ENCODE results near the gene PRXL2B.

PRXL2B gene

DNA sequence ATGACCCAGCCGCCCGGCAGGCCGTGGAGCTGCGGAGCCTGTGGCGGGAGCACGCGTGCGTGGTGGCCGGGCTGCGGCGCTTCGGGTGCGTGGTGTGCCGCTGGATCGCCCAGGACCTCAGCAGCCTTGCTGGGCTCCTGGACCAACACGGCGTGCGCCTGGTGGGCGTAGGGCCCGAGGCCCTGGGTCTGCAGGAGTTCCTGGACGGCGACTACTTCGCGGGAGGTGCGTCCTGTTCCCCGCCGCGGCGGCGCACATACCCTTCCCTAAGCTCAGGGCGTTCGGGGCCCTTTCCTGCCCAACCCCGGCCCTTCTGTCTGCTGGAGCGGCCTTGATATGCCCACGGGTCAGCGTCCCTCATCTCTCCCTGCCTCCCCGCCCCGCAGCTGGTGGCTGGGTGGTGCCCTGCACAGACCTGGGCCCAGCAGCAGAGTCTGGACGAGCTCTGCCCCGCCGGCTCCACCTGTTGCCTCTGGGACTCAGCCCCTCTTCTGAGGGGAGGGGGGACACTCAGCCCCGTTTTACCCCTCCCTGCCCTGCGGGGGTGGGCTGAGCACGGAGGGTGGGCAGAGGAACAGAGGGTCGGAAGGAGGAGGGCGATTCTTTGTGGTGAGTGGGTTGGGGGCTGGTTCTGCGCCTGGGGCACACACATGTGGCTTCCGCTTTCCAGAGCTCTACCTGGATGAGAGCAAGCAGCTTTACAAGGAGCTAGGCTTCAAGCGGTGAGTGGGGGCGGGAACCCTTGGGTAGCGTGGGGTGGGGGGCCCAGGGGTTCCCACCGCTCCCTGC is 688 bp downstream of the PRXL2B start:
- no peak for DNase-seq

DNA sequence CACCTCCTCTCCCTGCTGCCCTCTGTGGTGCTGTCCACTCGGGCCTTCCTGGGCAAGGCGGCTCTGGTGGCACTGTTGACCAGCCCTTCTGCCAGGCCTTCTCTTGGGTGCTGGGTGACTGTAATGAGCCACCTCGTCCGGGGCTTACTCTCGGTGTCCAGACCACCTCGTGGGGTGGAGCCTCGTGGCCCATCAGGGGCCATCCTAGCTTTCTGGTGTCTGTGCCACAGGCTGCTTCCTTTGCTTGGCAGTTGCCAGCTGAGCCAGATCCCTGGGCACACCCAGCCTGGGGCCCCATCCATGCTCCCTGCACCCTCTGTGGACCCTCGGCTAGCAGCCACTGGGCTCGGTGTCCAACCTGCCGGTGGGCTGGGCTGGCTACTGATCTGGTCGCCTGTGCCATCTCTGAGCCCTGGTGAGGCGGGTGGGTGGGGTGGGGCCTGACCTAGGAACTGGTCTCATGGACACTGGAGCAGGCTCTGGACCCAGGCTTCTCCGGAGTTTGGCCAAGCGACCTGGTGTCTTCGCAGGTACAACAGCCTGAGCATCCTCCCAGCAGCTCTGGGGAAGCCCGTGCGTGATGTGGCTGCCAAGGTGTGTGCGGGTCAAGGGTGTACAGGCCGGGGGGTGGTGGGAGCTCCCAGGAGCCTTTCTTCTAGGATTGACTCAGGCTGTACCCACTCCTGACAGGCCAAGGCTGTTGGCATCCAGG is 1.4 kb downstream of the PRXL2B start:
- no peak for DNase-seq

DNA sequence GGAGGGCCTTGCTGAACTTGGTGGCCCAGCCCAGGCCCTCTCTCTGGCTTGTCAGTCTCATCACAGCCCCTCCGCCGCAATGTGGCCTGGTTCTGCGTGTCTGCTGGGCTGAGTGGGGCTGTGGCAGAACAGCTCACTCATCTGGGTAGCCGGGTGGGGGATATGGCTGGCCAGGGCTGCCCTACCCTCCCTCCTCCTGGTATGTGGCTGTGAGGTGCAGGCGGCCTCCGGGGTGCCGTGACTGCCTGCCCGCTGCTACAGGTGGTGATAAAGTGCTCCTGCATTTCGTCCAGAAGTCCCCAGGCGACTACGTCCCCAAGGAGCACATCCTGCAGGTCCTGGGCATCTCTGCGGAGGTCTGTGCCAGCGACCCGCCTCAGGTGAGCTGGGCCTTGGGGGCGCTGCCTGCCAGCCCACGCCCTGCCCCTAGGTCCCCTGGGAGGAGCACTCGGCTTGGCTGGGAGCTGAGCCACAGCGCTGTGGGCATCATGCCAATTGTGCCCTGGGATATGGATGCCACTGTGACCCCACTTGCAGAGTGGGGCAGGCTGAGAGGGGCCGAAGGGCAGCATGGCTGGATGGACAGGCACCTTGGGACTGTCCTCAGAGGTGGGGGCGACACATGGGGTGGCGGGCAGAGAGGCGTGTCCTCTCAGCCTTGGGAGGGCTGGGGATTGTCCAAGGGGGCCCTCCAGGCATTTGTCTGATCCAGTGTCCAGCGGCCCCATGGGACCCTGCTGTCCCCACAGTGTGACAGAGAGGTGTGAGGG is 2.3 kb downstream of the PRXL2B start:
- no peak for DNase-seq

GRCh38 chr1:2589431-2590232 is 3.1 kb downstream of the PRXL2B start:
- DNase-seq = no peak

GRCh38 chr1:2590233-2591141 is 3.9 kb downstream of the PRXL2B start:
- DNase-seq = no peak

DNA sequence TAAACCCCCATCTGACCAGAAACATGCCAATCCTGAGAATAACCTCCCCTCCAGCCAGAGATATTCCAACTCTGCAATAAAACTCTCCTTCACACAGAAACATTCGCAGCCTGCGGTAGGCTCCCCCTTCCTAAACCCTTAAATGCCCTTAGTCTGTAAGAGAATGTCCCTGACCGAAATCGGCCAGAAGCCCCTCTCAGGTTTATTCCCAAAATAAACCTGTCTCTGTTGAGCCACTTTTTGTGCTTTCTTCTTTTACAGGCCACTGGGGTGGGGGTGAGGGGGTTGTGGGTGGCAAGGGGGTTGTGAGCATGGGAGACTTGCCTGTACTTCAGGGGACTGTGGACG is 4.6 kb downstream of the PRXL2B start:
- DNase-seq = no peak

DNA sequence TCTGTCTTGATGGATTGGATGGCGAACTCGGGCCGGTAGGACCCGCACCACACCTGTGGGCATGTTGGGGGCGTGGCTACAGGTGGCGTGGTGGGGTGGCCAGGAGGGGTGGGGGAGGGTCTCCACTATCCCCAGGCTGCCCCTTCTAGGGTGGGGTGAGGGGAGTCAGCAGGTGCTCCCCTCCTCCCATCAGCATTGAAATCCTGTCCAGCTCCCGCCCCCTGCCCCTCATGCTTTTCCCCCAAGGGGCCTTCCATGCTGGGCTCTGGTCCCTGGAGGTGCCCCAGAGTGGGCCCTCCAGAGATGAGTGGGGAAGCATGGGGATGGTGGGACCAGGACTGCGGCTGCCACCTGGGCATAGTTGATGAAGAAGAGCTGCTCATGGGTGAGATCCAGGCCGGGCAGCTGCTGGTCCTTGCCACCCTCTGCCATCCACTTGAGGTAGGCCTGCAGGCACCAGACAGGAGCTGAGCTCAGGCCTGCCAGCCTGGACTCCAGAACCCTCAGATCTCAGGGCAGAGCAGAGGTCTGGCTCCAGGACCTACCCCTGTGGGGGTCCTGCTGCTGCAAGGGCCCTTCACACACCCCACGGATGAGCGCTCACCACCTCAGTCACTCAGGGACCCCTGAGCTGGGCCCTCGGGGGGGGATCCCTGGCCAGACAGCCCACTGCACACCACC is 5.1 kb downstream of the PRXL2B start:
- no peak for DNase-seq

GRCh38 chr1:2592672-2593071 is 6.1 kb downstream of the PRXL2B start:
- no peak for DNase-seq

DNA sequence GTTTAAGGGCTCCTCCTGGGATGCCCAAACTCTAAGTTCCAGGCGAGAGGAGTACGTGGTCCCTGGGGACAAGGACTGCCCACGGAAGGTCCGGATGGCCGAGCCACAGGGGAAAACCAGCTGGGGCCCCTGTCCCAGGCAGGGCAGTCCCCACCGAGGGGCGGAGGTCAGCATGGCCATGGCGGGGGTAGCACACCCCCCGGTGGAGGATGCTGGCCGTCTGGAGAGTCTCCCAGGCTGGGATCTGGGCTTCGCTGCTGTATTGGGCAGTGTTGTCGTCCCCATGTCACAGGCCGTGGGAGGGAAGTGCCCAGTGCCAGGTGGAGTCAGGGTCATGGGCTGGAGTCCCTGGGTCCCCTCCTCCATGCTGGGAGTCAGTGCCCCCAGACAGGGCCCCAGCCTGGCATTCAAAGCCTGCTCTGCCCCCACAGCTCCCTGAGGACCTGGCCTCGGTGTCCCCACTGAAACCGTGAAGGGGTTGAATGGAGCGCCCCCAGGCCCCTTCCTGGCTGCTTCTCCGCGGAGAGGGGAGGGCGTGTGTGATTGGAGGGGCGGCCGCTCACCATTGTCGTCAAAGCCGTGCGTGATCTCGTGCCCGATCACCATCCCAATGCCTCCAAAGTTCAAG is 6.8 kb downstream of the PRXL2B start:
- no peak for DNase-seq

DNA sequence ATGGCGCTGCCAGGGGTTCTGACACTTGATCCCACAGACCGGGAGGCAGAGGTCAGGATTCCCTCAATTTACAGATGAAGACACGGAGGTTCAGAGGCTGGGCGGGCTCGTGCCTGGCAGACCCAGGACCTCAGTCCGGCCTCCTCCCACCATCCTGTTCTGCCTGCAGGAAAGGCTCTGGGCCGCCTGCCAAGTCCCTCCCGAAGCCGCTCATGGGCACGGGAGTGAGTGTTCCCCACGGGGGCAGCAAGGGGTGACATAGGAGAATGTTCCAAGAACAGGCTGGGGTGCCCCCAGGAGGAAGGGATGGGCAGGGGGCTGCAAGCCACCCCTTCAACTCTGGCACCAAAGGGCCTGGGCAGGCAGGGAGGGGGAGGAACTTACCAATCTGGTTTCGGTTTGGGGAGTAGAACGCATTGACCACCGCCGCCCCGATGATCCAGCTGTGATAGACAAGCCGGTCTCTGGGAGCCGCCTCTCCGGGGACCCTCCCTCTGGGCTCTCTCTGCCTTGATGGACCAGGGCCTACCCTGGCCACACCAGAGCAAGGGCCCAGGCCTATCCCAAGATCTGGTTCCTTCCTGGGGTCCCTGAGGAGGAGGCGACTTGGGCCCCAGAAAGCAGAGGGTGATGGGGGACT is 7.5 kb downstream of the PRXL2B start:
- no peak for DNase-seq

DNA sequence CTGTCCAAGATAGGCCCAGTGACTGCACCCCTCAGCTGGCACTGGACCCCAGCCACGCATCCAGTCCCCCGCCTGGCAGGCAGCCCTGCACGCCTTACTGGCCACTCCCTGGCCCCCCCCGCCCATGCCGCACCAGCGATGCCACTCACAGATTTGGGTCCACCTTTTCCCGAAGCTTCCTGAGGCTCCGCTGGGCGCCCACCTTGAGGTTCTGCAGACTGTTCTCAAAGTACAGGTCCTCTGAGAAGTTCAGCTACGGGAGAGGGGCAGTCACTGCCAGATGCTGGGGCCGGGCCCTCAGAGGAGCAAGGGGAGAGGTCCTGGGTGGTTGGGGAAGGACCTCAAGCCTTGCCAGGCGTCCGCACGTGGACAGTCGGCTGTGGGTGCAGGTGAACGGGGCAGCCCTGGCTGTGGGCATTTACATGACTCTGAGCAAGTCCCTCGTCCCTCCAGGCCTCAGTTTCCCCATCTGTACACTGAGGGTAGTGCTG is 8.1 kb downstream of the PRXL2B start:
- DNase-seq = no peak

DNA sequence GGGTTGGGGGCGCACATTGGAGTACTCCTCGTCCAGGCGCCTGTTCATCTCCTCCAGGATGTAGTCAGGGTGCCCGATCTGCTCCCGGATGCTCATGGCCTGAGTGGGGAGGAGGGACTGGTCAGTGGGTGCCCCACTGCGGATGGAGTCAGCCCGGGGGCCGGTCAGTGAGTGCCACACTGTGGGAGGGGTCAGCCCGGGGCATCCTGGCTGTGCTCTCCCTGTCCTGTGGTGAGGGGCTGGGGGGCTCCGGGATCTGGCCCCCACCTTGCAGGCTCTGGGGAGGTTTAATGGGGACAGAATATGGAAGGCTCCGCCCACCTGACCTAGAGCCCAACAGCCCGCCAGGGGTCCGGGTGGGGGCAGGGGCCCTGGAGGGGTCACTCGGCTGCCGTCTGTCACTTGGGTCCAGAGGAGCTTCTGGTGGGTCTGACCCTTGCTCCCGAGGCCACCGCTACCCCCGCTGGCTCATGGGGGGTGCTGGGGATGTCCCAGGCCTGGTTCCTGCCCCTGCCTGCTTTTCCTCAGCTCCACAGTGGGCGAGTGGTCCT is 8.8 kb downstream of the PRXL2B start:
- DNase-seq = no peak

GRCh38 chr1:2595812-2596529 is 9.4 kb downstream of the PRXL2B start:
- no peak for DNase-seq

DNA sequence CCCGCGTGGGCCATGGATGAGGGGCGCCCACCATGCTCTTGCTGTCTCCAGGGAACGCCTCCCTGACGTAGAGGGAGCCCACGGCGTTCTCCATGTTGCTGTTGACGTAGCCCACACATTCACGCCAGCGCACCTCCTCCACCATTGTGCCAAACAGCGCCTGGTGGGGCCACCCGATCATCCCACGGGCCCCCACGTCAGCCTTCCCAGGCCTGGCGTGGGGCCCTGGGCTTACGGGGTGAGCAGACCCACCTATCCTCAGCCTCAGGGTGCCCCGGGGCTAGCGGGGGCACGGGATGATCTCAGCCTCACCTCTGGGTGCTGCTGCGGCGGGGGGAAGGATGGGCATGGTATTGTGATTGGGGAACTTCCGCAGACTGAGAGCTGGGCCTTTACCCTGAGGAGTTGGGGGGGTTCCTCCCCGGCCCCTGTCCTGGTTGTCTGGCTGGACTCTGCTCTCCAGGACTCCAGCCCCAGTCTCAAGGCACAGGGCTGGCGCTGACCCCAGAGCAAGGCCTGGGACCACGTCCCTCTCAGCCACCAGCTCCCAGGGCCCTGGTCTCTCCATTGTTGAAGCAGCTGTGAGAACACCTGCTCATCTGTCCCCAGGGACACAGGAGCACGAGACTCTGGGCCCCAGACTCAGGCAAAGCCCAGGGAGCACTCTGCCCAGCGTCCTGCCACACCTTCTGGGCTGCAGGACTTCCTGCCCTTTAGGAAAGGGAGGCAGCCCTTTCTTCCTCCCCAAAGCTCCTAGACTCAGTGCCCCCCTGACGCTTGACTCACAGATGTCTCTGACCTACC is 10.2 kb downstream of the PRXL2B start:
- DNase-seq = no peak

GRCh38 chr1:2597441-2598328 is 11.1 kb downstream of the PRXL2B start:
- DNase-seq = no peak

GRCh38 chr1:2598329-2598931 is 11.9 kb downstream of the PRXL2B start:
- DNase-seq = no peak
